Eye (tissue), 1 donor: ENCODE measurements around the gene ZFHX3.

Experiments
- DNase-seq: peaks from one replicate; pipeline ENCODE4 v3.0.0-alpha.2; 2015

ZFHX3 gene

DNA sequence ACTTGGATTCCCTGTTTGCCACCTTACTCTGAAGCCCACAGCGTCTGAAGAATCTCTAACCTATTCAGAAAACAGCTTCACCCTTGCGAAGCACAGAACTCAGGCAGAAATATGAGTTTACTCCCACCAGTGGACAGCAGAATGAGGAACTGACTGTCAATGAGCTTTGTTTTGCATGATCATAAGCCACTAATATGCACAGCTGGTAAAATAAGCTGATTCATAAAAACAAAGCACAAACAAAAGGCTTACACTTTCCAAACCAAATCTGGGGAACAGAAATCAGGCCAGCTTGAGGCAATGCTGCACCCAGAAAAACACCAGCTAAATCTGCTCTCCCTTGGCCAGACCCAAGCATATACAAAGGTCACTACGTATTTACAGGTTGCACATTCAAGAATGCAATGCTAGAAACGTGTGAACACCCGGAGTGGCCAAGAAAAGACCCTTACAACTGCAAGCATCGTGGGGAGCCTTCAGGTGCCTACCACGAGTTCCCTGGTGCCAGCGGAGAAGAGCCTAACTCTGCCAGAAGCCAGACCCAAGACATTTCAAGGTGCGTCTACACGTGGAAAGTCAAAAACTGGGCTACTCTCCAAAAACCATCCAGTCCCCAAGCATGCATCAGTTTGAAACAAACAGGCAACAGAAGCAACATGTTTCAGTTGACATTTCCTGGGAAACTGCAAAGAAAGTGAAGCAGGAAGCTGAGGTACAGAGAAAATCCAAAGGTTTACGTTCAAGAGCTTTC, 207.1 kb downstream of the ZFHX3 start:
- no peak for DNase-seq

DNA sequence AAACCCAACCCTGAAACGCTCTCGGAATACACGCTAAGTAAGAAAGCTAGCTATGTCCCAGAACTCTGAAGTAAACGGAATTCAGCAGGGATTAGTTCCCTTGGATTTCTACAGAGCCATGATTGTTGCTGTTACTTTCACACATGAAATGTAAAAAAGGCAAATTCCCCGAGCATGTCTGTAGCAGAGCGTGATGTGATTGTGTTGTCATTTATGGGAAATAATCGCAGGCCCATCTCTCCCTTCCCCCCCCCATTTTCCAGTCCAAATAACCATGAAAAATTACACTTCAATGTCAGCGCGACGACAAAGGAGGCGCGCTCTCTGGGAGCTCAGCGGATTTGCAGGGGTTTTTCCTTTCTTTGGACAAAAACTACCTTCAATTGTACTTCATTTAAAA, 209.0 kb downstream of the ZFHX3 start:
- DNase-seq, result peak; percentile 92

DNA sequence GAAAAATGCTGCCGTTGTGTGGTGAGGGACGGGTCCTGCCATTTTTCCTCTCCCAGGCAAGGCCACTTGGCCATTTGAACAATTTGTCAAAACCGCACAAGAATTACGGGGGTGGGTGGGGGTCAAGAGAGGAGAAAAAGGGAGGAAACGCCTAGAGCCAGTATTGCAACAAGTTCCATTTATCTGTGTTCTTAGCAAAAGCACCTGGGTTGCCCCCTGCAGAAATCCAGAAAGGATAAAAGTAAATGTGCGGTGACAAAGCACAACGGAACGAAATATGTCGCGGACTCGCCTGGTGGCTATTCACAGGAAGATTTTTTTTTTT, 209.4 kb downstream of the ZFHX3 start:
- DNase-seq, result peak; percentile 81

DNA sequence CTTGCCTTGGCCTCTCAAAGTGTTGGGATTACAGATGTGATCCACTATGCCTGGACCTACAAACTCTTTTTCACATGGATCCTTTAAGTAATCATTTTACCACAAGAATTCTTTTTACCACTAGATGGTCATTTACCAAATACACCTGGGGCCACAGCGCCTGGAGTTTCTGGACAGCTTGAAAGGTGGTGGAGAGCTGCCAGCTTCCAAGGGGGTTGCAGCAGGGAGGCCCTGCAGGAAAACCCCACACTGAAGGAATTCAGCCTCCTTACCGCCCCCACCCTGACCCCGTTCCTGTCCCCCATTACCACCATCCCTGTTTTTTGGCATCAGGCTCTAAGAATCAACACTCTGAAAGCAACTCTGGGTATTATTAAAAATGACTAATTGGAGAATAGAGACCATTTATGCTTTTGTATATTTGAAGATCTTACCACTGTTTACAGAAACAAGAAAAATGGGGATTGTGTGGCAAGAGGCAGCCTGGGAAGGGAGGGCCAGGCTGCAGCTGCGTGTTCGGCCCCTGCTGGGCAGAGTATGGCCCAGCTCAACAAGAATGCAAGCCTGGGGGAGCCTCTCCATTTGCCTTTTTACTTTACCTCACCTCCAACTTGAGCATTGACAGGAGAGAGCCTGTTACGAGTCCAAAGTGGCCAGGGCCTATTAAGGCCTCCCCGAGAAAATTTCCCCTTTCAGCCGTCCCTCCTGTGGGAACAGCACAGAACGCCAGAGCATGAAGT, 209.9 kb downstream of the ZFHX3 start:
- no peak for DNase-seq

DNA sequence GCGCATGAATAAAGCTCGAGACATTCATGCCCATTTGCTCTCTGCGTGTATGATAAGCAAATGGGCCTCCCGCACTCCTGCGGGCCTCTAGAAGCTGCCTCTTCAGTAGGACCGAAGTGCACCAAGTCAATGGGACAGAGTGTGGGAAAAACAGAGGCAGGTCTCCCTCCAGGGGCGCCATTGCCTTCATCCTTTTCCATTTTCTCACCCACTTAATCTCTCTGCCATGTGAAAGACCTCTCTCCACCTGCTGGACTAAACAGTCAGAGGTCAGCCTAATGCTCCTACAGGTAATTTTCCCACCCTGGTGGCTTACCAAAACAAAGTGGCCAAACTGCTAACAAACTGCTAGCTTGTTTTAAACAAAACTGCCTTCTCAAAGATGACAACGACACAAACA, 210.9 kb downstream of the ZFHX3 start:
- DNase-seq, result no peak

DNA sequence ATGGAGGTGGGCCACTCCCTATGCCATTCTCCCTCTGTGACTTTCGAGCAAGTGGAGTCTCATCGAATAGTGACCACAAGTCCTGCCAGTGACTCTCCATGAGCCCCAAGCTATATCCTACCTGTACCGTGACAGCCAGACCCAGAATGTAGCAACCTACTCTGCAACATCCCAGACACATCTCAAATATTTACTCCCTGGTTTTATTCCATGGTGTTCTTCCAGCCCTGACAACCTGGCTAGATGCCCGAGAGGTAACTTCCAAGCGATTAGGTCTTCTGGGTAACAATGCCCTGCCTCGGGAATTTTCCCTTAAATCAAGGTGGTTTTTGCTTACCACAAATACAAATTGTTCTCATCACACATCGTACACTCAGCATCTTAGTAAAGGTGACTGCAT, 211.7 kb downstream of the ZFHX3 start:
- DNase-seq, result no peak

DNA sequence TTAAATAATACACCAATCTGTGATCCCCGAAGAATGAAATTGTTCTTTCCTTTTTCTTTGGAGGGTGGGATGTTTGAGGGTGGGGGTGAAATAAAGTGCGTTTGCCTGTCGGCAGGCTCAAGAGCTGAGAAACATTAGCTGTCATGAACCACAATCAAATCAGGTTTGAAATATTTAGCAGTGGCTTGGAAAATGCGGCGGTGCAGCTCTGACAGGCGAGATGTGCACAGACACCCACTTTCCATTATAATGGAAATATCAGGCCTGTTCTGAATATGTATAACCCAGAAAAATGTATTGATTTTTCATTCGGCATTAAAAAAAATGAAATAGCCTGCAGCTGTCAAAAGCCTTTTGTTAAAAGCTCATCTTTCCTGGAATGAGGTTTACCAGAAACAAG, 212.8 kb downstream of the ZFHX3 start:
- peak; percentile 54 for DNase-seq

DNA sequence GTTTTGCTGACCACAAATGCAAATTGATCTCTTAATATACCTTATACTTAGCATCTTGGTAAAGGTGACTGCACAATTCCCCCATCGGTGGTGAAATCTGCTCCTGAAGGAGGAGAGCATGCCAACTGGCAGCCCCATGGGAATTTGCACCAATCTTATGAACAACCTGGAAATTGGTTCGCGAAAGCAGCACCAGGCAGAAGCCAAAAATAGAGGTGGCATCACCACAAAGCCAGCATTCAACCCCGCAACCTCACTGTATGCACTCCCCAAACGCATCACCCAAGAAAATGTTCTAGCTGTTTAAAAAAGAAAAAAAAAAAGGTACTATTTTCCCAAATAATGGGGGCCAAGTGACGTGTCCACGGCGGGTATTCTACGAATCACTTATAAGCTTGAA, 213.4 kb downstream of the ZFHX3 start:
- no peak for DNase-seq

DNA sequence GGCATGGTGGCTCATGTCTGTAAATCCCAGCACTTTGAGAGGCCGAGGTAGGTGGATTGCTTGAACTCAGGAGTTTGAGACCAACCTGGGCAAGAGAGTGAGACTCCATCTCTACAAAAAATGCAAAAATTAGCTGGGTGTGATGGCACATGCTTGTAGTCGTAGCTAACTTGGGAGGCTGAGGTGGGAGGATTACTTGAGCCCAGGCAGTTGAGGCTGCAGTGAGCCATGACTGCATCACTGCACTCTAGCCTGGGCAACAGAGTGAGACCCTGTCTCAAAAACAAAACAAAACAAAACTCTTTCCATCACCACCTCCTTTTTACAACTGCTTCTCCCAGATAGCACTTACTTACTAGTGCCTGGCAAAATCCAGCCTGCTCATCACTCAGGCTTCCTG, 214.0 kb downstream of the ZFHX3 start:
- DNase-seq, result no peak

DNA sequence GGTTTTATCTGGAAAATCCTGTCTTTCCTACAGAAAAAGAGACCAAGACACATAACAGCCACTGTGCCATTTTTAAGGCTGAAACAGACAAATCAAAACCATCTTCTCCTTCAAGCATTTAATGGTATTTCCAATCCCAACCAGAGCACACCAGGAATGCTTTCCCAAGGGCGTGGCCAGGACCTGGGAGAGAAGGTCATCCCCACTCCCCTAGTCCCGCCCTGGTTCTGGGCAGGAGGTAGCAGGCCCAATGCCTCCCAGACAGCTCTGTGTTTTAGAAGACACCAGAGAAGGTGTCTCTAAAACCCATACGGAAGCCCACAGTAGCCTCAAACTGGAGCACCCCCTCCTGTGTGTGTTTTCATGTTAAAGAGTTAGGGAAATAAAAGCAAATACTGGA, 214.4 kb downstream of the ZFHX3 start:
- no peak for DNase-seq

DNA sequence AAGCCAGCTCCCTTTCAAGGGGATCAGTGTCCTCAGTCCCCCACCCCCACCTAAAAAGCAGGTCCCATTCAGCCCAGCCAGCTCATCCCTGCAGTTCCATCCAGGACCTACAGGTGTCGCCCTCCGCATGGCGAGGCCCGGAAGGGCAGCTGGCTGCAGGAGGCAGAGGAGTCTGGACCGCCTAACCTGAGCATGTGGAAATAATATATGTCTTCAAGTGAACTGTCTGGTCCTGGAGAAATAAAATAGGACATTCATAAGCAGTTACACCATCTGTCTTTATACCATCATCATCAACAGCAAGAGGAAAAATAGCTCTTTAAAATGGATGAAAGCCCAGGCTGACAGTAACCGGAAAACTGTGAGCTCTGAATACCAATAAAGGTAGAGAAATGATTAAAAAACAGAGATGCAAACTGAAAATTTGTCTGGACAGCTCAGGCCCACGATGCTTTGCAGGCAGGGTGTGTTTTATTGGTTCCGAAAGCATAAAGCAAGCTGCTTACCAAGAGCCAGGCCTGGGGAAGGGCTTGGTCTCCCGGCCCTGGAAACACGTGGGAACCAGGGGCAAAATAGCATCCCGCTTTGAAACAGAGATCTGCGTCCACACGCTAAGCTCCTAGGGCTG, 215.2 kb downstream of the ZFHX3 start:
- peak; percentile 94 for DNase-seq

DNA sequence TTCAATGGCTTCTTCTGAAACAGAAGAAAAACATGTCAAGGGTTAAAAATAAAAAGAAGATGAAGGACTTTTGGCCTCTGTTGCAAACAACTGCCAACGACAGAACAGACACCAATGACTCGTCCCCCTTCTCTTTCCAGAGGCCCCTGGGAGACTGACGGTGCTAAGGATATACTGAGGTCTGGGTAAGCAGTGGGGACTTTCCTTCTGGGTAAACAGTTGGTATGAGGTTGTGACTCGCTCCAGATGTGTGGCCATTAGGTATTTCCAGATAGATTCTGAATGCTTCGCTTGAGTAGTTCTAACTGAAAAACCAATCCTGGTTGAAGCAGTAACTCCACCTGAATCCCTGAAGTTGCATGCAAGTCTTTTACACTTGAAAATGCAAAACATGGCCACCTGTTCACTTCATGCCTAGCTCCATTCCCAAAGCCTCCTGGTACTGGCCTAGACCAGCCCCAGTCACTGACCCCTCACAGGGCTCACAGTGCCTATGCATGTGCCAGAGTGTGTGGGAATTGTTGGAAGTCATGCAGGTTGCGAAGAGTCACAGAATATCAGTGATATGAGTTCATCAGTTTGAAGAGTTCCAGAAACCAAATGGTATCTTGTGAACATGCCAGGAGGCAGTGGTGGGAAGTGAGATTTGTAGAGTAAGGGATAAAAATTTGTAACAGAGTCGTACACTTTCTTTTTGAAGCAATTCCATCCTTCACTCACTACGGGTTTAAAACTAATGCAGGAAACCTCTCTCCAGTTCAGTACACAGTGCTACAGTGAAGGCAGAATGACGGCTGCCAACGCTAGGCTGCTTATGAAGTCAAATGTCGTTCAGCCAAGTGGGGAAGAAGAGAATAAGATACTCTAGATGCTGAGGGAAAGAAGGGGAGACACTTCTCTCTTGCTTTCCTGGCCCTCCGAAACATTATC, 217.8 kb downstream of the ZFHX3 start:
- DNase-seq, result no peak

DNA sequence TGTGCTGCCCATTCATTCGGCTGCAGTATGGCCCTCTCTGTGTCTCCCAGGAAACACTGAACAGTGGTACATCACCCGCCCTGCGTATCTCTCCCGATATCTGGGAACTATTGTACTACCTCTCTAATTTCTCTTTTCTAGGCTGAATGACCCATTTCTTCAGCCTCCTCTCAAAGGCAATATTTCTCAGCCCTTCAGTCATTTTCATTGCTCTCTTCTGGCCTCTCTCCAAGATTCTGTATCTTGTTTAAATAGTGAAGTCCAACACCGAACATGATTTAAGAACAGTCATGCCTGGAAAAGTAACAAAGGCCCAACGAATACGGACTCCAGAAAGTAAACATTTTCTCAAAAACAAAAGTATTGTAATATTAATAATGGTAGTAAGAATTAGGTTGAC, 220.1 kb downstream of the ZFHX3 start:
- DNase-seq, result no peak

DNA sequence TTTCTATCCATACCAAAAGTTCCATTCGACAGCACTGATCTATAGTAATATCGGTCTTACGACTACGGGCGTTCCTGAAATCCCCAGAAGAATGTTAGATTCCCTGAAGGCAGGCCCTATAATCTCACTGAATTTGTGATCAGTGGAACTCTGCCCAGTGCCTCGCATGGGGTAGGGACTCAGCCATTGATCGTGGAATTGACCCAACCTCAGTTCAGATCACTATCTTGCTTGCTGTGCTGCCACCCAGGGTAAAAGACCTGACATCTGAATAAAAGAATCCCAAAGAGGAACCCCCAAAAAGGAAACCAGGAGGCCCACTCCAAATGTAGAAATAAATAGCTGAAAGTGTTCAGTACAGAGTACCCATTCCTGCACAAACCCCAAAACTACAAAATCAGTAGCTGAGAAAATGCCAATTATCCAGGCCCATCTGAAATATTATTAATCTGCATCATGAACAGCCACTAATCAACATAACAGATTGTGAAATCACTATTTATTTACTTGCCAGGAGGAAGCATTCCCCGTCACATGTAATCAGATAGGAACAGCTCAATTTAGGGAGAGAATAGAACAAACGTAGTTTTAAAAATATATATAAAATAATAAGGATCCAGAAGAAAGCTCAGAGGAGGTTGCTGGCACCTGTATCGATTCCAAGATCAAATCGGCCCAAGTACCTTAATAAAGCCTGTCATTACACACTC, 221.9 kb downstream of the ZFHX3 start:
- DNase-seq, result no peak

DNA sequence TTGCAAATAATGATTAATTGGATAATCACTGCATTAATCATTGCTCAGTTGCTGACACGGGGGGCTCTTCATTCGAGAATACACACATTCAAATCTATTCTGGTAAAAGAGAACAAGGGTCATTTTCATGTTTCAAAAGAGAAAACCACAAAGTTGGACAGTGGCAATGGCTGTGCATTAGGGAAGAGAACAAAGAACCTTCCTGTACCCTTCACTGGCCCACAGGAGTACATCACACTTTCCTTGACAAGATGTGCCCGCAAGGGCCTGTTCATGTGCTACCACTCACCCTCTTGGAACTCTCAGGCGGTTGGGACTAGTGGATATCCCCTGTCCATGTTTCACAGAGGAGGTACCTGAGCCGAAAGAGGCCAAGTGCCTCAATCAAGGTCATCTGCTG, 223.2 kb downstream of the ZFHX3 start:
- DNase-seq, result no peak

DNA sequence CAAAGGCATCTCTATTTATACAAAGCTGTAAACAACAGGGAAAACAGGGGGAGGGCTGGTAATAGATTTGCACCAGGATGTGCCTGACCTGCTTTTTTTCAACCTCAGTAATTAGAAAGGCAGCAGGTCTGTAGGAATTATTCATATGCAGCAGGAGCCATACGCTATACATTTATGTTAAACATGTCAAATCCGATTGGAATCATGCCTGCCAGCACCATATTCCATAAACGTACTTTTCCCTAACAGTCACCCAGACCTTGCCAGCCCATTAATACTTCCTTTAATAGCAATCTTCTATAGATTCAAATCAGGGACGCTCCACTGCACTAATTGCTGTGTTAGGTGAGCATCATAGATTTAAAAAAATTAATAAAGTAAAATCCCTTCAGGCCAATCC, 223.9 kb downstream of the ZFHX3 start:
- no peak for DNase-seq

DNA sequence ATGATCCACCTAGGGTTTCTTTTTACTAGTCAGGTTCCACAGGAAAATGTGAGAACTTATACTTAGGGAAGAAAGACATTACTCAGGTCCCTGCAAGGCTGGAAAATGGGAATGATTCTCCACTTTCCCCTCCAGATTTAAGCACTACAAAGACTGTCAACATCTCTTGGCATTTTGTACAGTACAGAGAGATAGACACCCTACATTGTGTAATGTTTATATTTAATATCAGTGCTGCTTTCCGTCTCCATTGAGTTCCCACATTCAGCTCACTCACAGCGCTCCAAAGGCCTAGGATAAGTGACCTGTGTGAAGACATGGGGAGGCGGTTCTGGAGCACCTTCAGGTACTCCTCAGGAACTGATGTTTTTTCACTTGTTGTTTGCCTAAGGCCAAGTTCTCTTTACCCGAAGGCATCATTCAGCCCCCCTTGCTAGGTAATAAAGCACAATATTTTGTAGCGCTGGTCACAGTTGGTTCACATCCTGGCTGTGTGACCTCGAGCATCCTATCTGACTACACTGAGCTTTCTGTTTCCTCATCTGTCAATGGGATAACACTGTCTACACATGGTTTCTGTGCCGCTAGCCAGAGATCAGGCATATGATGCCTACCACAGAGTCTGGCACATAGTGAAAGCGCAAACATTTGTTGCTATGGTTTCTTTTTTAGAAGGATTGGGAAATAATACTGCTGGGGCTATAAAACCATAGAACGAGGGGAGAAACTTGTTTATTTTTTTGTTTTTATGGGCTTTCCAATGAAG, 226.6 kb downstream of the ZFHX3 start:
- no peak for DNase-seq

DNA sequence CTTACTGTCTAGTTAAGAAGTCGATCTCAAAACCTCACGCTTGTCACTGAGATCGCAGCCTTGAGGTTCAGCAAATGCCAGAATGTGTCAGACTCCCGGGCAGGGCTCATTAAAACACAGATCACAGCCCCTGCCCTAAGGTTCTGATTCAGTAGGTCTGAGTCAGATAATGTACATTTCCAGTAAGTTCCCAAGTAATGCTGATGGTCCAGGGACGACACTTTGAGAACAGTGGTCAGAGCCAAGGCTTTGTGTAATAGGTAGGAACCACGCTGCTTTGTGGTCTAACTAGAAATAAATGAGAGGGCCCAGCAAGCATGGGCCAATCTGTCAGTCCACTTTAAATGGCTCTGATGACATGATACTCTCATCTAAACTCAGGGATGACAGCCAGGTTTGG, 228.6 kb downstream of the ZFHX3 start:
- no peak for DNase-seq

DNA sequence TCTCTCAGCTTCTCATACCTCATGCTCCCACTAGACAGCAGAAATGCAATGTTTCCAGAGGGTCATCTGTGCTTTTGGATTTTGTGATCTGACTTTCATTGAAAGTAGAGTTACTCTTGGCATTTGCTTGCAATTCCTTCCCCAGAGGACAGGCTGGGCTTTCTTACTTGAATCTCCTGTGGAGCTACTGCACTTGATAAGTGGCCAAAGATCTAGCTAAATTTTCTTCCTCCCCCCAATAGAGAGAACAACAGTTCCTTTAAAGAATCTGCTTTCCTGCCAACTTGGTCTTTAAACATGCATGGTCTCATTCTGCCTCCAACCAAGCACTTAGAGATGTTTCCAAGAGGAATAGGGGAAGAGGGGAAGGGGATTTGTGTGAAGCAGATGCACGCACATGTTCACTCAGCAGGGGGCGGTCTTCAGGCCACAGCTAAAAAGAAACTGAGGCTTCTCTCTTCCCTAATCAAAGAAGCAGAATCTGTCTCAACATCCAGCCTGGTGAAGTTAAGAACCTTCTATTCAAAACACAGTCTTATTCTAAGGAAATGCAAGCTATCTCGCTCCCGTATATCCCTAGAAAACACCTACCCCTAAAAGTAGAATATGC, 229.6 kb downstream of the ZFHX3 start:
- no peak for DNase-seq

DNA sequence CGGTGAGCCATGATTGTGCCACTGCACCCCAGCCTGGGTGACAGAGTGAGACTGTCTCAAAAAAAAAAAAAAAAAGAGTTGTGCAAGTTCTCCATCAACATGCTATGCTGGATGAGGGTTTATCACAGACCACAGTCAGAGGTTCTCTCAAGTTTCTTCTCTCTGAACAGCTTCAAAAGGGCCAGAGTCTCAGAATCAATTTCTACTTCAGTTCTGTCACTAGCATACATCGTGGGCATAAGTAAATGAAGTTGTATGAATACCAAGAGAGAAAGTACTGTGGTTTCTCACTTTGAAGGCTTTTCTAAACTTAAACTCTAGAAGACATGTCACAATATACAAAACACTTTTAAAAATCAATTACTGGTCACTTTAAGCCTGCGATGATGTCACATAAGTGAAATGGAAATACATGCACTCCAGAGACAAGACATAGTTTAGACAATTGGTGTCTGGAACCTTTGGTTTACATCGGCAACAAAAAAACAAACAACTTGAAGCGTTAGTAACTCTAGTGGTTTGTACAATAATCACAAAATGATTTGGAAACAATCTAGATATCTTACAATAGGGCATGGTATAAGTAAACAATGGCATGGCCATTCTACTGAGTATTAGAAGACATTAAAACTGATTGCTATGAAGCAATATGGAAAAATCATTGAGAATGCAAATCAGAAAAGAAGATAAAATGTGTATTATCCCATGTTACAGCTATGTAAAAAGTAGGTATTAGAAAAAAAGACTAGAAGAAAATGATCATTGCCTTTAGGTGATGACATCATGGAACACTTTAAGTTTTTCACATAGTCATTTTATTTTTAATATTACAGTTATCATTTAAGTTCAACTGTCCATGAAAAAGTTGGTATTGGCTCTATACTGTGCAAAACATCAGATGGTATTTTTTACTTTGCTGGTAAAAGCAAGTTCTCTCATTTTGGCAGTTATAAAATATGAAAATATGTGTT, 232.3 kb downstream of the ZFHX3 start:
- no peak for DNase-seq
